ENCODE results near the gene CHRM5.

The CHRM5 gene, protein sequence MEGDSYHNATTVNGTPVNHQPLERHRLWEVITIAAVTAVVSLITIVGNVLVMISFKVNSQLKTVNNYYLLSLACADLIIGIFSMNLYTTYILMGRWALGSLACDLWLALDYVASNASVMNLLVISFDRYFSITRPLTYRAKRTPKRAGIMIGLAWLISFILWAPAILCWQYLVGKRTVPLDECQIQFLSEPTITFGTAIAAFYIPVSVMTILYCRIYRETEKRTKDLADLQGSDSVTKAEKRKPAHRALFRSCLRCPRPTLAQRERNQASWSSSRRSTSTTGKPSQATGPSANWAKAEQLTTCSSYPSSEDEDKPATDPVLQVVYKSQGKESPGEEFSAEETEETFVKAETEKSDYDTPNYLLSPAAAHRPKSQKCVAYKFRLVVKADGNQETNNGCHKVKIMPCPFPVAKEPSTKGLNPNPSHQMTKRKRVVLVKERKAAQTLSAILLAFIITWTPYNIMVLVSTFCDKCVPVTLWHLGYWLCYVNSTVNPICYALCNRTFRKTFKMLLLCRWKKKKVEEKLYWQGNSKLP
- long read RNA-seq, donor 1, result 0 reads
- long read RNA-seq, donor 2, result 0 reads
- long read RNA-seq, donor 3, result 0 reads
- long read RNA-seq, donor 4, partial matches to known transcripts, result 7 of 21 reads
- long read RNA-seq, donor 4, other reads (novel, unspliced or antisense), result 14 of 21 reads
- long read RNA-seq, donor 5, result 0 reads
- long read RNA-seq, donor 6, result 0 reads
- long read RNA-seq, donor 7, result 0 reads
- long read RNA-seq, donor 8, result 0 reads

DNA sequence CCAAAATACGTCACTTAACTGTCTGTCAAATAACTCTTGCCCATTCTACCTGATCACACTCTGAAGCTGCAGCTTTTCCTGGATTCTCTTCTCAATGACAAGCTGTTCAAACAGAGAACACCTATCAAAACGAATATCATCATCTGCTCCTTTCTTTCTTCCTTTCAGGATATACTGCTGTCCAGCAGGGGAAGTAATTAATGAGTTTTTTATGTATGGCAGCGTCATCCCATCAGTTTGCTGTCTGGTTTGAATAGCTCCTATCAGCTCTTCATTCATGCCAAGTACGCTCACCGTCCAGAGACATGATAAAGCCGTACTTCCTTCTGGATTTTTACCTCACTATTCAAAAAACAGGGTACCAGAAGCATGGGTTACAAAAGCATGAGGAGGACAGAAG, at the start of gene CHRM5:
CHRM5 (plus strand) TSS at position 274 of the 400 bp plus-strand sequence. CDS start 94,221 bp downstream, outside the sequence.
- DNase-seq, result no peak

DNA sequence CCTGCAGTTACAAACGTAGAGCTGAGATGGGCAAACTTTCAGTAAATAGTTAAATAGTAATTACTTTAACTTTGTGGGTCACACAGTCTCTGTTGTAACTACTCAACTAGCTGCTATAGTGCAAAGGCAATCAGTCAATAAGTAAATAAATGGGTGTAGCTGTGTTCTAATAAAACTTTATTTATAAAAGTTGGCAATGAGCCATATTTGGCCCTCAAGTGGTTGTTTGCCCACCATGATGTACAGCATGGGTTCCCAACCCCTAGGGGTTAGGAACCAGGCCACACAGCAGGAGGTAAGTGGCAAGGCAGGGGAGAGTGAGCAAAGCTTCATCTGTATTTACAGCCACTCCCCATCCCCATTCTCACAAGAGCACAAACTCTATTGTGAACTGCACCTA, 44.9 kb upstream of the CHRM5 start:
- no peak for DNase-seq

DNA sequence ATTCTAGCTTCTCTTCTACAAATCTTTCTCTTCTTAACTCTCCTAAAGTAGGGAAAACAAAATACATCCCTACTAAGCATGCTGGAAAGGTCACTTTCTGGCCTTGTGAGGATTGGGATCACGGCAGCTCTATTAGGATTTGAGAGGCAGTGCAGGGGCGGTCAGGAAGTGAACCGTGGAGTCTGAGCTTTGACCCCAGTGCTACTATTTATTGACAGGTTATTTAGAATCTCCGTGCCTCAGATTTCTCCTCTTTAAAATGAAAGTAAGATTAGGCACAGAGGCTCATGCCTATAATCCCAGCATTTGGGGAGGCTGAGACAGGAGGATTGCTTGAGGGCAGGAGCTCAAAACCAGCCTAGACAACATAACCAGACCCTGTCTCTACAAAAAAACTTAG, 42.0 kb upstream of the CHRM5 start:
- no peak for DNase-seq

DNA sequence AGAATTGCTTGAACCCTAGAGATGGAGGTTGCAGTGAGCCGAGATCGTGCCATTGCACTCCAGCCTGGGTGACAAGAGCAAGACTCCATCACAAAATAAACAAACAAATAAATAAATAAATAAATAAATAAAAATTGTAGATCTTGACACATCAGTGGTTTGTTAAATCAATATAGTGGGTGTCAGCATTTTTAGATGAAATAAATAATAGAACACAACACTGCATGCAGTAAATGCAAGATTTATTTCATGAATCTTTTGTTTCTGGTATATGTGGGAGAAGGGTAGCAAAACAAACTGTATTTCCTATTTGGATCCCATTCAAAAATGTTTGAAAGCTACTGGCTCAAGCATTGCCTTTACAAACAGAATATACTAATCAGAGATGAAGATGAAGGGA, 35.6 kb upstream of the CHRM5 start:
- no peak for DNase-seq

DNA sequence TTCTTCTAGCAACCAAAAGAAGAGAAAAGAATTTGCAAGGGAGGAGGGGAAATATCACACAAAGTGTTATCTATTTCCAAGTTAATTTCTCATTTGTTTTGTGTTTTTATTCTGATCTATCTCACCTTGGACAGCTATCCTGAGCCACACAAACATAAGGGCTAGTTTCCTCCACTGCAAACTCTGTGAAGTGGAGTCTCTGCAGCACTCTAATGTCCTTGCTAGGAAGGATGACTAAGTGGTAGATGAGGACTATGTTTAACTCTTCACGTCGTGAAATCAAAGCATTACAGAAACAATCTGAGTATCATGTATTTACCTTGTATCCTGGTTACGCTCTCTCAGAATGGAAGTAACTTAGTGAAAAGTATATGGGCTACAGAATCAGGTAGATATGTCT, 33.9 kb upstream of the CHRM5 start:
- DNase-seq, result no peak

DNA sequence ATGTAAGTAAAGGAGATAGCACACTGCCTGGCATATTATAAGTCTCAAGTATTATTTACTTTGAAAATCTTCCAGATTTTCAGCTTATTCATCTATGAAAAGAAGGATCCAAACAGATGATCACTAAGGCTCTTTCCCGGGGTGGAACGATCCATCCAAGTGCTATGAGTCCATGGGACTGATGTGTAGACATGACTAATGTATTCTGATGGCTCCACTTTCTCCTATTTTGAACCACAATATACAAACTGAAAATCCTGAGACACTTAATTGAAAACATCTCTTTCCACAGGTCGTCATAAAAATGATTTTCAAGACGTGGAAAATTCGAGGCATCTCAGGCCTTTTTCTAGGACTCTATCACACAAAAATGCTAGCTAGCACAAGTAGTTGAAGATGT, 33.4 kb upstream of the CHRM5 start:
- no peak for DNase-seq

DNA sequence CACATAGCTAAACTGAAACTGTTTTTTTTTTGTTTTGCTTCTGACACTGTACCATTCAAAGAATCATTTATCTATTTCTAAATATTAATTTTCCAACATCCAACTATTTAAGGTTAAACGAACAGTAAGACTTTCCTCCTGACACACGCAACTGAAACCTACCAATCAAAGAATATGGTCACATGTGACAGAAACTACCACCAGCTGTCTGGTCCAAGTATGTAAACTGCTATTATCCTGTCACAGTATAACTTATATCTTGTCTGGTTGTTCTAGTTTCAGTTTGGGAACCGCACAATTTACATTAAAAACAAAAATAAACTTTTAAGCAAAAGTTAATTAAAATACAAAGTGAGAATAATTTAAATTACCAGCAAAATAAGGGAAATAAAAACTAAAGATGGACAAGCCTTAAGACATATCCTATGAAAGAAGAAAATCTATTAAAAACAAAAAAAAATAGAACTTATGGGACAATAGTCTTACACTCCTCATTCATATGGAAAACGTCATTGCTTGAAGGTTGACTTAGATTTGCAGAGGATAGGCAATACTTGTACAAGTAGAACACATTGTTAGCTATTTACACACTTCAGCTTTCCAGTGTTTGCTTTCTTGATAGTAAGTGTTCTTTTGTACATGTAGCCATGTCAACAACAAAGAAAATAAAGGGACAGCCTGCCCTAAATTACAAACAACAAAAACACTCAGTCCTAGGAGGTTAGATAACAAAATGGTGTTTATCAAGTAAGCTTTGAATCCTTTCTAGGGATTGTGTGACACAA, 26.8 kb upstream of the CHRM5 start:
- no peak for DNase-seq

DNA sequence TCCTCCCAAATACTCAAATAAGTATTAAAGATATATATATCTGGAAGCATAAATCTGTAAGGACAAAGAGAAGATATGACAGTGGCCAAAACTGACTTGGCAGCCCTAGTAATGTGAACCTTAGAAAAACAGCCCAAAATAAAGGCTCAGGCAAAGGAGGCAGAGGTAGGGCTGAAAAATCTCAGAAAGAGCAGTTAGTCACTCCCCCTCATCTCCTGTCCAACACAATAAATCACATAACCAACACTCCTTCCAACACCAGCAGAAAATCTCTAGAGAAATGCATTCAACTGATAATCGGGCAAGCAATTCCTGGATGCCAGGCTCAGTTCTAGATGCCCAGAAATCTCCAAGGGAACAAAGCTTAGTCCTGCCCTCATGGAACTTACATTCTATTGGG, 22.1 kb upstream of the CHRM5 start:
- no peak for DNase-seq

DNA sequence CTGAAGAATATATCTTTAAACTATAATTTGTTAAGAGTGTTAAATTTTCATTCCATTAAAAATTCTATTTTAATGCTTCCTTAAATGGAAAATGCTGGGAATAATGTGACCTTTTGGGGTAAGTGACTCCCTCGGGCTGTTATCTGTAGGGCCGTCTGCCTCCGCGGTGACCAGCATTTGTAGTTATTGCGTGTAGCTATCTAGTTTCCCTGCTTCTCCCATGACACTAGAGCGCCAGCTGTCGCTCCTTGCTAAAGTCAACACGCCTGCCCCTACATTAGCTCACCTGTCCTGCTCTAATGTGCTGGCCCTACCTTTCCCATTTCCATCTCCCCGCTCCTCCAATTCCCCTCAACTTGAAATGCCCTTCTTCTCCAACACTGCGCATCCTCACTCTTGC, 12.4 kb upstream of the CHRM5 start:
- DNase-seq, result no peak

DNA sequence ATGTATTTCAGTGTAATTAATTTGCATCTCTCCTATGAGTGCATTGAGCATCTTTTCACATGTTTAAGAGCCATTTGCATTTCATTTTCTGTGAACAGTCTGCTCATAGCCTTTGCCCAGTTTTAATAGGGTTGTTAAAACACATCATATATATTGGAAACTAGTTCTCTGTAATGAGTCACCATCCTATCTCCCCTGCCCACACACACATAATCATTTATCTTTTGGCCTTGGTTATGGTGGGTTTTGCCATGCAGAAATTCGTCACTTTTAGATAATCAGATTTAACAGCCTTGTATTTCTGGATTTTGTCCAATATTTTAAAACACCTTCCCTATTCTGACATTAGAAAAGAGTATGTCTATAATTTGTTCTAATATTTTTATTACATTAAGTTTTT, 11.9 kb upstream of the CHRM5 start:
- no peak for DNase-seq

DNA sequence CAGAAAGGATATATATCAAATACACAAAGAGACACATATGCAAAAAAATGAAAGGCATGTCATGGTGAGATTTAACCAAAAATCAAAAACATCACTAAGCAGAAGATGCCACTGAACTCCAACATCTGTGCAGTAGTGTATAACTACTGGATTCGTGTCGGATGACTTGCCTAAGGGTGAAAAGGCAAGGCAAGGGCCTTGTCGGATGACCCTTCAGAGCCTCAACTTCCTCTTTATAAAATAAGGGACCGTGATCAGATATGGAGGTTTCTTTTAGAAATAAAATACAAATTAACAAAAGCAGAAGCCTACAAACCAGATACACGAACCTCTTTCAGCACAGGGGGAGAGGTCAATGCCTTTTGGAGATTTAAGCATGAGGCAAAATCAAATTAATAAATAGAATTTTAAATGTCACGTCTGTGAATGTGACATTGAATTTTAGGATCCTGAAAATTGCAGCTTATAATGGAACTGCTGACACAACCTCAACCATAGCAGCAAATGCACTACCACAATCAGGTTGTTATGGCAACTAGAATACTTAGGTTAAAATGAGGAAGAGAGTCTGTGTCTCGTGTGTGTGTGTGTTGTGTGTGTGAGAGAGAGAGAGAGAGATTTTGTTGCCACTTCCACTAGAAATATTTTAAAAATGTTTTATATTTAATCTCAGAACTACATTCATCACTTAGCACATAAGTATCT, 8.3 kb upstream of the CHRM5 start:
- no peak for DNase-seq

DNA sequence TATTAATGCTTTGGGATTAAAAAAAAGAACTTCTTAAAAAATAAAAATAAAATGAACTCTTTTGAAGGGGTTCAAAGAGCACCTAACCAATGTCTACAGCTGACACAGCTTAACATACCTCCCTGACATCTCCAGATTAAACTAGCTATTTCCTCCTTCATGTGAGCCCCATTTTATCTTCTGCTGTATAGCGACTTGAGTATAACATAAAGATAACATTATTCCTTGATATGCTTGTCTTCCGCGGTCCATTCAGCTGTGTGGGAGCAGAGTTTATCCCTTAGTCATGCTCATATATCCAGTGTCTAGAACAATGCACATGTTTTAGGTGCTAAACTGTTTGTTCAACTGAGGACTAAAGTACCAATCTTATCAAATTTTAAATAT, 7.8 kb upstream of the CHRM5 start:
- no peak for DNase-seq

DNA sequence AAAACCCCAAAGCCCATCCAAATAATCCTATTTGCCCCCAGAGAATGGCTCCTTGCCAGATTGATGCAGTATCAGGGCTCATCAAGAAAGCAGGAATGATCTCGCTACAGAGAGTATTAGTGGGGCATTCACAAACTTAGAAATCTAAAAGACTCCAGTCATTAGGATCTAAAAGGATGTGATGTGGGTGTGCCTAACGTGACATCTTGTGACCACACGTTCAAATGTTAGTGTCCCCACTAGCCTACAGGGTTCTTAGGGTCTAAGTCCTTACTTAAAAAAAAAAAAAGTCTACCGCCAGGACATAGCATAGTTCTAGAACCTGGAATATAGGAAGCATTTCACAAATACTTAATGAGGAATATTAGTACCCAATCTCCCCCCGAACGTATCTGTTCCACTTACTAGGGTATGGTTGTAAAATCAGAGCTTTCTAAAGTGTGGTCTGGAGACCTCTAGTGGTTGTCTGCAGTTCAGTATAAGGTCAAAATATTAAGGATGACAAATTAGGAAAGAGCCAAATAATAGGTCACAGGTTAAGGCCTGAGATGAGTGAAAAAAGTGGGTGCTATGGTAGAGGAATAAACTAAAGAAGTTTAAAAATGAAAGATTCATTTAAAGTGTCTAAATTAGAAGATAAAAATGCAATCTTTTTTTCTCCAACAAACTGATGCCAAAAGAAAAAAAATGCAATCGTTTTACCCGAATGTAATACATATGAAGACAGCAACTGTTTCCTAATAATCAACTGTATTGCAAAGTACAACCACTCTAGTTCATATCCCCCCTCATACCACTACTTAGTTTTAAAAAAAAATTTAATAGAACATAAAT, 4.2 kb upstream of the CHRM5 start:
- no peak for DNase-seq

DNA sequence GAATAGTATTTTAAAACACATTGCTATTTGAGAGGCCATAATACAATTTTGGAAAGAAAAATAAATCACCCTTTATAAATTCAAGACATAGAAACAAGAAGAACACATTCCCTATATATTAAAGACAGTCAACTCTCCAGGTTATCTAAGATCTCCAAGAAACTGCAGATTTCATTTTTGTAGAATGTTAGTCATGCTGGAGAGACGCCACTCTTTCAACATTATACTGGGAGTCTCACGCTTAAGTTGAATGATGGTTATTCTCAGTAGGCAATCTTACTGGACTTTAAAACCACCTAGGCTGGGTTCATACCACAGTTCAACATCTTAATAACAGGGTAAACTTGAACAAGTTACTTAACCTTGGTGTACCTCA, 3.6 kb upstream of the CHRM5 start:
- DNase-seq, result no peak

DNA sequence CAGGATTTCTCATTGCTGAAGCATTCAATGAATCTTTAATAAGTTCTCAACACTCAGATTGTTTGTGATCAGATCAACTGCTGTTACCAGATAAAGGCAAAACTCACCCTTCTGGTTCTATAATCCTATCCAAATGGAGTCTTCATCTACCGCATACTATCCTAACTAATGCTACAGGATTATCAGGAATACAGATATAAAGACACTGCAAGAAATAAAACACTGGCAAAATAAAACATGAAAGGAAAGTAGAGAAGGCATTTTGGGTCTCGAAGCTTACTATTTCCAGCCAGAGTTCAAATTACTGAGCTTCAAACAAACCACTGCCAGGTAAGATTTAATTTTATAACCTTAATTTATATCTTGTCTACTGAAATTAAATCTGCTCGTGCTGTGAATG, 524 bp downstream of the CHRM5 start:
- DNase-seq, result no peak

DNA sequence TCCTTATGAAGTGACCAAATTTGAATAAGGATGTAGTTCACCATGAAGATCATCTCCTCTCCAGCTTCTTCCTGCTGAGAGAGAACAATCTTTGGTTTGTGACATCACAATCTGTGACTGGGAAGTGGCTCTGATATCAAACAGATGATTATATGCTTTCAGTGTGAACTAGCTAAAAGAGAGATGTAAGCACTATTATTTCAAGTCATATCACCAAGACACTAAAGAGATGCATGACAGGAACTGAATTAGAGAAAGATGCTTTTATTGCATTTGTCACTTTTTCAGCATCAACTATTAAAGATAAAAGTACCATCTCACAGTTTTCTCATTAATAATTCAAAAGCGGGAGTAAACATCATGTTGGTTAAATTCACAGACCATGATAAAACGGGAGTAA, 3.5 kb downstream of the CHRM5 start:
- DNase-seq, result no peak

DNA sequence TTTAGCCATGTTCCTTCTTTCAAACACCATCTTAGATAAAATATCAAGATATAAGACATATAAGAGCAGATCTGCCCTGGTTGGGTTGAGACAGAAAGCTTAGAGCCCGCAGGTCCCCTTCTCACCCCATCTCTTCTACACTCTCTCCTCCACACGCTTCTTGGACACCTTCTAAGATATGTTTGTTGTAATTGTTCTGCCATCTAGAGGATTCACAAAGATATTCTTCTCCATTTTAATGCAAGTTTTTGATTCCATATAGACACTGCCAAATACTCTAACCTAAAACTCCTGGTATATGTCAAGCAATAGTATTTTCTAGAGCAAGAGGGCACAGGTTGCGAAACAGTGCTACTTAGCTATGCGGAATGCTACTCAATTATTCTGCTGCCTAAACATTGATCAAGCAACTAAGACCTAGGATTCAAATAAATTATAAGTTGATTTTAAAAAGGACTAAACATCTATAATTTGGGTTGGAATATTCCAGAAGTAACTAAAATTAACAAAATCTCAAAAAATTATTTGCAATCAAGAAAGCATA, 6.8 kb downstream of the CHRM5 start:
- no peak for DNase-seq

DNA sequence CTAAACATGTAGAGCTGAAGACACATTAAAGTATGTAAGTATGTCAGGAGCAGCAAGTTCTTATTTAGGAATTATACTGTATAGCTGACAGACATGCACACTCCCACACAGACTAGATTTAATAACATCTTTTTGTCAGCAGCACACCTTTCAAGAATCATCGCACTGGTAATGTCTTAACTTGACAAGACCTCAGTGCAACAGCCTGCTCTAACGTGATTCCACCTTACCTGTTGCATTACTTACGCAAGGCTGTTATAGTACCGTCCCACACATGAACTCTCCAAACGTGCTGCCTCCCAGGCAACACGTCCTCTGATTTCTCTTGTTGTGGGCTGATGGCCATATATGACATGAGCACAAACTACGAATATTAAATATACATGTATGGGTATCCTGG, 11.9 kb downstream of the CHRM5 start:
- no peak for DNase-seq

DNA sequence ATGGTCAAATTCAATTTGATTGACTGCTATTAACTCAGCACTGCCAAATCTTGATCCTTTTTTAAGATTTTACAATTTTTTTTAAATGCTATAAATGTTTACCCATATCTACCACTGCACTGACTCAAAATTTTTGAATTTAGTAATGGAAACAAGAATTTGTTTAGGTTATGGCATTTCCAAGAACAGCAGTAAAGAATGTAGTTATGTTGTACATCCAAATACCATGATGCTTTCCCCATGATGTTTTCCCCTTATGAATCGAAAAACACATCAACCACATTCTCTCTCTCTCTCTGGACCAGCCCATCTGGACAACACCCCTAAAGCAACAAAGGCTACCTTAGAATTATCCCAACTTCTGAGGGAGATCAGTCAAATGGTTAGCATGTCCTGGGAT, 14.2 kb downstream of the CHRM5 start:
- DNase-seq, result no peak

DNA sequence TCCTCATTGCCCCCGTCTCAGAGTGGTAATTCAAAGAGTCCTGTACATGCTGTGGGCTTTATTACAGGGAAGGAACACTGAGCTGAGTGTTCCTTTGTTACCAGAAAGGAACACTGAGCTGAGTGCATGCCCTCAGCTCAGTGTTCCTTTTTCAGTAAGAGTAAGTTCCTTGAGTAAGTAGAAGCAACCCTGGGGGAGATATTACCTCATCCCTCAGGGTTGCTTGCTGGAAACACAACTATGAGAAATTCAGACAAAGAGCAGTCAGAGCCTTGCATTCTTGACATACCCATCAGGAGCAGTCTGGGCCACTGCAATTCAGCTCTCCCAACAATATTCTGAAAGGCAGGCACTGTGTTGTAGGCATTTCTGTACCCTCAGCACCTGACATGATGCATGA, 17.0 kb downstream of the CHRM5 start:
- DNase-seq, result no peak

DNA sequence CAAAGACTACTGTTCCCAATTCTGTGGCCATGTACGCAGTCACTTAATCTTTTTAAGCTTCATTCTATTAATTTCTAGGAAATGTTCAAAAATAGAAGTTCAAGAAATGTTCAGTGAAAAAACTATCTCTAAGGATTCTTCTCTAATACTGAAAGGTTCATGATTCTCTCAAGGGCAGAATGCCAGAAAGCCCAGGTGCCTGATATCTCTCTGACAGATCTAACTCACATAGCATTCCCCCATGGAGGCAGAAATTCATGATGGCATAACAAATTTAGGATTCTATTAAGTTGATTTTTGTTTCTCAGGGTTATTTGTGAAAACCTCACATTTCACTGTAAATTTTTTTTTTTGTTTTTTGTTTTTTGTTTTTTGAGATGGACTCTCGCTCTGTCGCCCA, 17.5 kb downstream of the CHRM5 start:
- DNase-seq, result no peak

All from right kidney (tissue), 9 donors.